BLaER1 treated with 17β-estradiol and CSF1 and Interleukin-3, amounts not matched to agents 10 nM and 100 nM (cell line): ENCODE measurements around the gene FOXF2.
A peak's percentile ranks its signal among the peaks of the same experiment; 100 is the strongest.

Experiments
- H3K27ac ChIP-seq, 11 experiments: shearing (Covaris generic); formaldehyde crosslinking; 2 replicates each; pipeline ENCODE4 v1.8.1; 2022
- H3K27me3 ChIP-seq, 11 experiments: shearing (Covaris generic); formaldehyde crosslinking; 2 replicates each; pipeline ENCODE4 v1.8.1; 2022
- H3K36me3 ChIP-seq, 11 experiments: shearing (Covaris generic); formaldehyde crosslinking; 2 replicates each; pipeline ENCODE4 v1.8.1; 2022
- H3K4me1 ChIP-seq, 10 experiments: shearing (Covaris generic); formaldehyde crosslinking; 2 replicates each; pipeline ENCODE4 v1.8.1; 2022
- H3K4me2 ChIP-seq, 11 experiments: shearing (Covaris generic); formaldehyde crosslinking; 2 replicates each; pipeline ENCODE4 v1.8.1; 2022
- H3K4me3 ChIP-seq, 10 experiments: shearing (Covaris generic); formaldehyde crosslinking; 2 replicates each; pipeline ENCODE4 v1.8.1; 2022
- H3K9ac ChIP-seq, 11 experiments: shearing (Covaris generic); formaldehyde crosslinking; 2 replicates each; pipeline ENCODE4 v1.8.1; 2022
- H3K9me3 ChIP-seq, 11 experiments: shearing (Covaris generic); formaldehyde crosslinking; replicated peaks in 1 of 11; 2 replicates each; pipeline ENCODE4 v1.8.1; 2022
- H4K20me1 ChIP-seq, 11 experiments: shearing (Covaris generic); formaldehyde crosslinking; 2 replicates each; pipeline ENCODE4 v1.8.1; 2022
- Cebpa-rat ChIP-seq, 11 experiments: shearing (Covaris generic); IDR thresholded peaks; 2 replicates each; pipeline ENCODE4 v1.8.1; 2022

The FOXF2 gene

GRCh38 chr6:1386038-1386709, 3.2 kb upstream of the FOXF2 start:
- H3K4me1 ChIP-seq: peaks cover 24 to 46% (median 40%) of the 10 kb centered on the region in 10 experiments
- H3K4me2 ChIP-seq: no peak overlapping the region
- peaks cover 0 to 24% (median 0%) of the 10 kb centered on the region in 11 experiments; a peak in 4 of 22 replicates for H3K9me3 ChIP-seq
- H3K27ac ChIP-seq: no peak overlapping the region
- TF ChIP-seq Cebpa-rat (IDR thresholded peaks at IDR 0.05): no peak
- peaks cover 99 to 100% (median 100%) of the 10 kb centered on the region in 11 experiments for H3K27me3 ChIP-seq
- H3K9ac ChIP-seq: no peak overlapping the region
- no peaks in the 10 kb centered on the region for H3K36me3 ChIP-seq
- no peak overlapping the region for H3K4me3 ChIP-seq
- H4K20me1 ChIP-seq: peaks cover 0 to 95% (median 78%) of the 10 kb centered on the region in 11 experiments; a peak in 19 of 22 replicates

- peaks cover 99 to 100% (median 100%) of the 10 kb centered on the region in 11 experiments for H3K27me3 ChIP-seq
- H3K4me2 ChIP-seq: no peak overlapping the region
Measured at GRCh38 chr6:1387538-1387875, 1.9 kb upstream of the FOXF2 start.

GRCh38 chr6:1387876-1388629, 1.3 kb upstream of the FOXF2 start:
- Histone ChIP-seq H3K27ac (no peak overlapping the region), H3K4me3 (peak overlapping the region in 3 of 10 experiments; percentile 51 to 67 (median 63); a peak in 2 of 20 replicates), H3K9me3 (peaks cover 0 to 24% (median 0%) of the 10 kb centered on the region in 11 experiments; a peak in 4 of 22 replicates), H3K27me3 (peaks cover 99 to 100% (median 100%) of the 10 kb centered on the region in 11 experiments), H3K4me2 (peak overlapping the region; percentile 63 to 100 (median 86)), H3K9ac (no peak overlapping the region), H3K4me1 (peaks cover 24 to 31% (median 27%) of the 10 kb centered on the region in 10 experiments), H3K36me3 (no peaks in the 10 kb centered on the region), H4K20me1 (peaks cover 0 to 96% (median 84%) of the 10 kb centered on the region in 11 experiments; a peak in 19 of 22 replicates)
- no peak for TF ChIP-seq Cebpa-rat (IDR thresholded peaks at IDR 0.05)

More at GRCh38 chr6:1387538-1387875, 1.9 kb upstream of the FOXF2 start:
- Histone ChIP-seq H3K9ac (no peak overlapping the region), H3K27ac (no peak overlapping the region), H3K4me3 (no peak overlapping the region), H3K9me3 (peaks cover 0 to 24% (median 0%) of the 10 kb centered on the region in 11 experiments; a peak in 4 of 22 replicates), H3K36me3 (no peaks in the 10 kb centered on the region), H3K4me1 (peaks cover 24 to 35% (median 30%) of the 10 kb centered on the region in 10 experiments), H4K20me1 (peaks cover 0 to 96% (median 84%) of the 10 kb centered on the region in 11 experiments; a peak in 19 of 22 replicates)
- TF ChIP-seq Cebpa-rat (IDR thresholded peaks at IDR 0.05): no peak

- H3K9me3 ChIP-seq: peaks cover 0 to 22% (median 0%) of the 10 kb centered on the region in 11 experiments; a peak in 4 of 22 replicates
- peak overlapping the region; percentile 63 to 100 (median 86) for H3K4me2 ChIP-seq
- no peak for TF ChIP-seq Cebpa-rat (IDR thresholded peaks at IDR 0.05)
- peak overlapping the region; percentile 17 to 67 (median 52); a peak in 17 of 20 replicates for H3K4me3 ChIP-seq
- H4K20me1 ChIP-seq: peaks cover 0 to 96% (median 84%) of the 10 kb centered on the region in 11 experiments; a peak in 18 of 22 replicates
- H3K9ac ChIP-seq: no peak overlapping the region
- H3K4me1 ChIP-seq: peaks cover 24 to 36% (median 30%) of the 10 kb centered on the region in 10 experiments
- H3K27ac ChIP-seq: no peak overlapping the region
- H3K36me3 ChIP-seq: no peaks in the 10 kb centered on the region
- H3K27me3 ChIP-seq: peaks cover 99 to 100% (median 100%) of the 10 kb centered on the region in 11 experiments
Measured at GRCh38 chr6:1388630-1389368, 577 bp upstream of the FOXF2 start.

GRCh38 chr6:1390133-1390945, 963 bp downstream of the FOXF2 start:
- H3K27me3 ChIP-seq: peaks cover 99 to 100% (median 100%) of the 10 kb centered on the region in 11 experiments
- peaks cover 24 to 36% (median 30%) of the 10 kb centered on the region in 10 experiments for H3K4me1 ChIP-seq
- H3K9me3 ChIP-seq: peaks cover 0 to 8% (median 0%) of the 10 kb centered on the region in 11 experiments; a peak in 3 of 22 replicates
- no peaks in the 10 kb centered on the region for H3K36me3 ChIP-seq
- peak overlapping the region in 2 of 11 experiments; percentile 6 to 10; a peak in 2 of 22 replicates for H3K27ac ChIP-seq
- H4K20me1 ChIP-seq: peaks cover 0 to 95% (median 84%) of the 10 kb centered on the region in 11 experiments; a peak in 18 of 22 replicates
- peak overlapping the region; percentile 92 to 100 (median 97) for H3K4me2 ChIP-seq
- H3K4me3 ChIP-seq: peak overlapping the region; percentile 52 to 72 (median 63)
- TF ChIP-seq Cebpa-rat (IDR thresholded peaks at IDR 0.05): no peak
- peak overlapping the region in 9 of 11 experiments; percentile 16 to 63 (median 50); a peak in 16 of 22 replicates for H3K9ac ChIP-seq

GRCh38 chr6:1390946-1391799, 1.8 kb downstream of the FOXF2 start:
- no peak for TF ChIP-seq Cebpa-rat (IDR thresholded peaks at IDR 0.05)
- Histone ChIP-seq H3K27me3 (peaks cover 99 to 100% (median 100%) of the 10 kb centered on the region in 11 experiments), H3K4me3 (peak overlapping the region; percentile 52 to 72 (median 63); a peak in 15 of 20 replicates), H3K36me3 (no peaks in the 10 kb centered on the region), H3K4me1 (peaks cover 24 to 36% (median 29%) of the 10 kb centered on the region in 10 experiments), H3K9me3 (peaks cover 0 to 8% (median 0%) of the 10 kb centered on the region in 11 experiments; a peak in 3 of 22 replicates), H3K27ac (no peak overlapping the region), H3K9ac (no peak overlapping the region), H3K4me2 (peak overlapping the region; percentile 92 to 100 (median 97); a peak in 21 of 22 replicates), H4K20me1 (peaks cover 0 to 95% (median 83%) of the 10 kb centered on the region in 11 experiments; a peak in 18 of 22 replicates)

GRCh38 chr6:1391800-1392309, 2.5 kb downstream of the FOXF2 start:
- peaks cover 0 to 92% (median 79%) of the 10 kb centered on the region in 11 experiments; a peak in 18 of 22 replicates for H4K20me1 ChIP-seq
- H3K9ac ChIP-seq: no peak overlapping the region
- H3K36me3 ChIP-seq: no peaks in the 10 kb centered on the region
- no peak overlapping the region for H3K27ac ChIP-seq
- H3K4me2 ChIP-seq: no peak overlapping the region
- H3K27me3 ChIP-seq: peaks cover 99 to 100% (median 100%) of the 10 kb centered on the region in 11 experiments
- peaks cover 24 to 36% (median 29%) of the 10 kb centered on the region in 10 experiments for H3K4me1 ChIP-seq
- H3K9me3 ChIP-seq: peaks cover 0 to 8% (median 0%) of the 10 kb centered on the region in 11 experiments; a peak in 3 of 22 replicates
- no peak for TF ChIP-seq Cebpa-rat (IDR thresholded peaks at IDR 0.05)
- H3K4me3 ChIP-seq: no peak overlapping the region
